Astrocyte of the hippocampus (primary cell): ENCODE data around the gene PCCA.

Experiments
- DNase-seq: peaks from one replicate; pipeline ENCODE4 v3.0.0; 2011; ENCODE audit warnings: low read depth, low spot score

The PCCA gene

GRCh38 chr13:100428986-100429385, 340.1 kb downstream of the PCCA start:
- peak; percentile 23 for DNase-seq

- no peak for DNase-seq
Observed at GRCh38 chr13:100432611-100433010, 343.7 kb downstream of the PCCA start.

DNA sequence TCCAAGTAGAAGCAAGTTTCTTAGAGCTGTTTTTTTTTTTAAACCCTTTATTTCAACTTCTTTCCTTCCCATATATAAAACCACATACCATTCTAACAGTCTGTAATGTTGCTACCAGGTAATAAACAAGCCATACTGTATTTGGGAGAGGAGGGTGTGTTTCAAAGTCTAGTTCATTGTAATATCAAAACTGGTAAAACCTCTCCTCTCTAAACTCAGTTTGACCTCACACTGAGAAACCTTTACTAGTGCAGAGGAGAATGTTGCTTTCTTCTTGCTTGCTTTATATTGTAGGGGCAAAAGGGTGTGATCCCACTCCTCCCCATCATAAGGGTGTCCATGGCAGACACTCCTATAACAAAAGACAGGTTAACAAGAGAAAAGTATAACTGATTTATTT, 344.6 kb downstream of the PCCA start:
- DNase-seq: no peak

GRCh38 chr13:100434010-100434763, 345.3 kb downstream of the PCCA start:
- peak; percentile 47 for DNase-seq

DNA sequence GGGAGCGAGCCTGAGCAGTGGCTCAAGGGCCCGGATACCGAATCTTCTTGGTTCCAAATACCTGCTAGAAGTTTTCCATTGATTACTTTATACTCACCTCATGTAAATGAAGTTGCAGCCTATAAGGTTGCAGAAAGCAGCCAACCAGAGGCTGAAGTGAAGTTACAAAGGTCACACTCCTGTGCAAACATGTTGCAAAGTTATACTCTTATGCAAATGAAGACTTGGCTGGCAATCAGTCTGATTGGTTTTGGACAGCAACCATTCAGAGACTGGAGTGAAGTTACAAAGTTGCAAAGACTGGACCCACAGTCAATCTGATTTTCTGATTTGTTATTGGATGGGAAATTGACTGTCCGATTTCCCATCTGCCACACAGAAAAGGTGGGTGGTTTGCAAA, 347.2 kb downstream of the PCCA start:
- DNase-seq: no peak

DNA sequence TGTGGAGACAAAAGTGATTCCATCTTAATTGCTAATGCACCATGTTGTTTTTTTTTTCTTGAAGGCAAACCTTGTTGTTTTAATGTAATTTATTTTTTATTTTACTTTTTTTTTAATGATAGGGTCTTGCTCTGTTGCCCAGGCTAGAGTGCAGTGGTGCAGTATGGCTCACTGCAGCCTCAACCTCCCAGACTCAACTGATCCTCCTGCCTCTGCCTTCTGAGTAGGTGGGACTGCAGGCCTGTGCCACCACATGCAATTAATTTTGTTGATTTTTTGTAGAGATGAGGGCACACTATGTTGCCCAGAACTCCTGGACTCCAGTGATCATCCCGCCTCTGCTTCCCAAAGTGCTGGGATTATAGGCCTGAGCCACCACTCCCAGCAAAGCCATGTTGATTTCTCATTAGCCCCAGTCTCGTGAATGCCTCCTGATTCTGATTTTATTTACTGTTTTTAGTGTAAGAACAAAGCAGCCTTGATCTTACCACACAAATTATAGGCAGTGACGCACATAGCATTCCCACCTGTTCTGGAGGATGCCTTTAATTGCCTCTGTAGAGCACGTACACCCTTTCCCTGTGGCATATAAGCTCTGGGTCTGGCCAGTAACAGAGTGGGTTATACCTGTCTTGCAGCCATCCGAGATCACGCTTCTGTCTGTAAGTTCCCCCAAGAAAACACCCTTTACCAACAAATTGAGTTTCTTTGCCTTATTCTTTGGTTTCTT, 349.3 kb downstream of the PCCA start:
- DNase-seq: no peak

DNA sequence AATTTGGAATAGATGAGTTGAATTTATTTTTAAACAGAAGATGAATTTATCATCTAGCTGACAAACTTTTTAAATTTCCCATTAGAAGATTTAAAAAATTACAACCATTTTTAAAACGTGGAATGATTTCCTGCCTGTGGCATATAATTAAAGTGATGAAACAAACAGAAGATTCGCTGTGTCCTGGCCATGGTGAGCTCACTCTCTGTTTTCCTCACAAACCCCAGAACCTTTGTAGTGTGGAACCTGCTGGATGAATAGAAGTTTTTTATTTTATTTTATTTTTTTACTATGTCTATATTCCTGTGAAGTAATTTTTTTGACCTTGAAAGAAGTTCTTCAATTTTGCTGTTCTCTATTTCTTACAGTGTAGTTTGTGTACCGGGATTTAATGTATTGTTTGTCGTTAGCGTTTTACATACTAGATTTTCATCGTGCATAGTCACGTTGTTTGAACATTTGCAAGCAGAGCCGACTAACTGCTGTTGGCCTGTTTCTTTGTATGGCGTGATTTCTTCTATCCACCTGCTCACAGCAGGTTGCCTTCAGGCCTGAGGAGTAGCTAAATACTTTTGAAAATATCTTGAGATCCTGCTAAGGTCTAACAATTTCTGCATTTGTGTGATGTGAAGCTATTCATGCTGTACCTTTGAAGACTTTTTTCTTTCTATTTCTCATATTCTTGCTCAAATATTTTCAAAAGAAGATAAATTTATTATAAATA, 350.5 kb downstream of the PCCA start:
- DNase-seq: no peak

DNA sequence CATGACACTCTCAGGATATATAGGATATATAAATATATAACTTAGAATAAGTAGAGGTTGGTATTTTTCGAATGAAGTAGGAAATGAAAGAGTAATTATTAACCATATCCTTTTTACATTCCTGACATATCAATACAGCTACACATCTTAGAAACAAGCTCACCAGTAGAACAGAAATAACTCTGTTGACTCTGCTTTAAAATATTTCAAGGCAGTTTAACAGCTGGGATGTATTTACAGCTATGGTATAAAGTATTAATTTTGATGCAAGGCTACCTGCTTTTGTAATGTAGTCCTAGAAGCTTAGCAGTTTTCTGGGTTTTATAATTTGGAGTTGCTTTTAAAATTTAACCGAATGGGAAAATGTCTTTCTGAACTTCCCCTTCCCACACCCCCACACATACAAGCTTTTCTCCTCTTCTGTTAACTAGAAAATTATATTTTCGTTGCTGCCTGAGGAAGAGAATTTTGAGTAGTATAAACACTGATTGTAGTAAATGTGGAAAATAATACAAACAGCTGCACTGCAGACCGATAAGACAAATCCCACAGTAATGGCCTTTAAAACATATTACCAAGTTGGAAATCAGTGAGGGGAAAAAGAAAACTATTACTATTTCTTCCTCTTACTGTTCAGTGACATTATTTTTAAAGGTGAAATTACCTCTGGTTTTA, 352.0 kb downstream of the PCCA start:
- DNase-seq: peak; percentile 11

DNA sequence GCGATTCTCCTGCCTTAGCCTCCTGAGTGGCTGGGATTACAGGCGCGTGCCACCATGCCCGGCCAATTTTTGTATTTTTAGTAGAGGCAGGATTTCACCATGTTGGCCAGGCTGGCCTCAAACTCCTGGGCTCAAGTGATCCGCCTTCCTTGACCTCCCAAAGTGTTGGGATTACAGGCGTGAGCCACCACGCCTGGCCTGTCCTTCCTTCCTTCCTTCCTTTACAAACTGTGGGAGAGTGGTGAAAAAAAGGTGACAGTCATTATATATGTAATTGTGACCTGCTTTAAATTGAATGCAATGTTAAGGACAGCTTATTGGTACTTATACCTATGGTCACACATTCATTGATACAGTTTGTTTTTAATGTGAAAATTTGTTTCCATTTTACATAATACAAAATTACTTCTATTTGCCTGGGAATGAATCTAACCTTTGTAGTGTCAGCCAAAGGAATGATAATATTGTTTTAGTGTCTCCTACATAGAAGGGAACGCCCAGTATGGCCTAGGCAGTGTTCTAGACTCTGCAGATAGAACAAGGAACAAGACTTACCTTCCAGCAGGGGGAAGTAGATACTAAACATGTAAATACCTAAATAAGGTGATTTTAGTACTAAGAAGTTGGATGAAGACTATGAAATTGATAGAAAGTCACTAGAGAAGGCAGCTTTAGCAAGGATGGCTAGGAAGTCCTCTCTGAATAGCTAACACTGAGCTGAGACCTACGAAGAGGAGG, 353.4 kb downstream of the PCCA start:
- no peak for DNase-seq

- DNase-seq: no peak
Observed at GRCh38 chr13:100443278-100443997, 354.5 kb downstream of the PCCA start.

DNA sequence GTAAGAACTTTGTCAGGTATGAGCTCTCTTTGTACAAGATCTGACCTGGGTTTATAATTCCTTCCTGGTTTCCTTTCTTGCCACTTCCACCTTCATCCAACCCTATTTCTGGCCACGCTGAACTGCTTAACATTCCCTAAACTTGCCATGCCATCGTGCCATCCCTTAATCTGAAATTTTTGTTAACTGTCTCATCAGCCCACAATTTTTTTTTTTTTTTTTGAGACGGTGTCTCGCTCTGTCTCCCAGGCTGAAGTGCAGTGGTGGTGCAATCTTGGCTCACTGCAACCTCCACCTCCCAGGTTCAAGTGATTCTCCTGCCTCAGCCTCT, 355.1 kb downstream of the PCCA start:
- no peak for DNase-seq

GRCh38 chr13:100447831-100448230, 358.9 kb downstream of the PCCA start:
- DNase-seq: no peak

GRCh38 chr13:100451923-100452322, 363.0 kb downstream of the PCCA start:
- no peak for DNase-seq

GRCh38 chr13:100454876-100455275, 366.0 kb downstream of the PCCA start:
- peak; percentile 53 for DNase-seq

GRCh38 chr13:100458673-100459072, 369.8 kb downstream of the PCCA start:
- no peak for DNase-seq

GRCh38 chr13:100459747-100460146, 370.9 kb downstream of the PCCA start:
- no peak for DNase-seq

GRCh38 chr13:100460266-100460665, 371.4 kb downstream of the PCCA start:
- no peak for DNase-seq

GRCh38 chr13:100460791-100461190, 371.9 kb downstream of the PCCA start:
- no peak for DNase-seq

DNA sequence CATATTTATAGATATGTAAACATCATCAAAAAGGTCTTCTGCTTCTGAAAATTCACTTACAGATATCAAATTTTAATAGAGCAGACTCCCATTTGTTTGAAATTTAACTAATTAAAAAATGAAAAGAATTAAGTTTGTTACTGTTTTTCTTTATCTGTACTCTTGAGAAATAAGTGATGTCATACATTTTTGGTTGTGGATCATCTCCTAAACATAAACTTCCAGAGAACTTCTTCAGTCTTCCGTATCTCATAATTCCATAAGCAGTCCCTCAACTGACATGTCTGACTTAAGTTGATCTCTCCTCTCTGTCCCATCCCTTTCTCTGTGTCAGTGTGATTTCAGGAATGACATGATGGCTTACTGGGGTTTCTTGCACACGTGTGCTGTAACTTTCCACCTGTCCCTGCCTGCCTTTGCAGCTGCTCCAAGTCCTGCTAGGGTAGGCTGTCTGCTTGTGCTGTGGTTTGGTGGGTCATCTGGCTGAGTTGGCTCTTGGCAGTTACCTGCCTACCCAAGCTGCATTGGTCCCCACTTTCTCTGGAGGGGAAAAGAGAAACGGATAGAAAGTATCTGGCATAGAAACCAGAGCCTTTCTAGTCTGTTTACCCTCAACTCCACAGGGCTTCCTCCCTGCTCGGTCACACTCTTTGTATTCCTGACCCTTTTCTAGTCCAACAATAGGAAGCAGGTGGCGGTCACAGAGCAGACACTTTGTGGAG, 372.6 kb downstream of the PCCA start:
- no peak for DNase-seq

GRCh38 chr13:100464006-100464405, 375.1 kb downstream of the PCCA start:
- DNase-seq: no peak
